ENCODE measurements around the gene TMEM31.

Gene TMEM31

GRCh38 chrX:103697687-103698086 is 13.0 kb upstream of the TMEM31 start:
- no peak overlapping the region for H3K4me3 Mint-ChIP-seq
- H3K9me3 Mint-ChIP-seq: no peaks in the 10 kb centered on the region
- no peaks in the 10 kb centered on the region for H3K36me3 Mint-ChIP-seq
- no peaks in the 10 kb centered on the region for H3K4me1 Mint-ChIP-seq
- H3K27me3 Mint-ChIP-seq: peaks cover 4% of the 10 kb centered on the region
- H3K27ac Mint-ChIP-seq: no peak overlapping the region

GRCh38 chrX:103699243-103699642 is 11.5 kb upstream of the TMEM31 start:
- Mint-ChIP-seq H3K36me3 (no peaks in the 10 kb centered on the region), H3K4me1 (no peaks in the 10 kb centered on the region), H3K9me3 (no peaks in the 10 kb centered on the region), H3K27ac (no peak overlapping the region), H3K4me3 (no peak overlapping the region), H3K27me3 (peaks cover 4% of the 10 kb centered on the region)

- H3K9me3 Mint-ChIP-seq: no peaks in the 10 kb centered on the region
- peaks cover 2% of the 10 kb centered on the region for H3K27me3 Mint-ChIP-seq
- no peaks in the 10 kb centered on the region for H3K36me3 Mint-ChIP-seq
- no peaks in the 10 kb centered on the region for H3K4me1 Mint-ChIP-seq
- no peak overlapping the region for H3K4me3 Mint-ChIP-seq
- no peak overlapping the region for H3K27ac Mint-ChIP-seq
Measured at GRCh38 chrX:103704863-103705262, 5.8 kb upstream of the TMEM31 start.

- no peaks in the 10 kb centered on the region for H3K9me3 Mint-ChIP-seq
- no peaks in the 10 kb centered on the region for H3K27me3 Mint-ChIP-seq
- H3K36me3 Mint-ChIP-seq: no peaks in the 10 kb centered on the region
- H3K4me3 Mint-ChIP-seq: no peak overlapping the region
- no peaks in the 10 kb centered on the region for H3K4me1 Mint-ChIP-seq
- no peak overlapping the region for H3K27ac Mint-ChIP-seq
Measured at GRCh38 chrX:103716962-103717361, 6.3 kb downstream of the TMEM31 start.

GRCh38 chrX:103718120-103718519 is 7.4 kb downstream of the TMEM31 start:
- H3K36me3 Mint-ChIP-seq: no peaks in the 10 kb centered on the region
- no peaks in the 10 kb centered on the region for H3K27me3 Mint-ChIP-seq
- no peak overlapping the region for H3K27ac Mint-ChIP-seq
- H3K9me3 Mint-ChIP-seq: no peaks in the 10 kb centered on the region
- H3K4me3 Mint-ChIP-seq: no peak overlapping the region
- H3K4me1 Mint-ChIP-seq: no peaks in the 10 kb centered on the region

- H3K27me3 Mint-ChIP-seq: no peaks in the 10 kb centered on the region
- H3K9me3 Mint-ChIP-seq: no peaks in the 10 kb centered on the region
- no peak overlapping the region for H3K4me3 Mint-ChIP-seq
- H3K4me1 Mint-ChIP-seq: no peaks in the 10 kb centered on the region
- H3K27ac Mint-ChIP-seq: no peak overlapping the region
- no peaks in the 10 kb centered on the region for H3K36me3 Mint-ChIP-seq
Measured at GRCh38 chrX:103722505-103722904, 11.8 kb downstream of the TMEM31 start.

GRCh38 chrX:103726477-103726876 is 15.8 kb downstream of the TMEM31 start:
- Mint-ChIP-seq H3K4me1 (peaks cover 5% of the 10 kb centered on the region), H3K4me3 (no peak overlapping the region), H3K27ac (no peak overlapping the region), H3K27me3 (no peaks in the 10 kb centered on the region), H3K36me3 (no peaks in the 10 kb centered on the region), H3K9me3 (no peaks in the 10 kb centered on the region)

- H3K9me3 Mint-ChIP-seq: no peaks in the 10 kb centered on the region
- no peak overlapping the region for H3K4me3 Mint-ChIP-seq
- H3K4me1 Mint-ChIP-seq: peaks cover 5% of the 10 kb centered on the region
- no peaks in the 10 kb centered on the region for H3K36me3 Mint-ChIP-seq
- no peak overlapping the region for H3K27ac Mint-ChIP-seq
- H3K27me3 Mint-ChIP-seq: no peaks in the 10 kb centered on the region
Measured at GRCh38 chrX:103727115-103727514, 16.4 kb downstream of the TMEM31 start.

GRCh38 chrX:103729015-103729414 is 18.3 kb downstream of the TMEM31 start:
- H3K4me3 Mint-ChIP-seq: no peak overlapping the region
- H3K9me3 Mint-ChIP-seq: no peaks in the 10 kb centered on the region
- H3K27ac Mint-ChIP-seq: no peak overlapping the region
- H3K4me1 Mint-ChIP-seq: peaks cover 5% of the 10 kb centered on the region
- no peaks in the 10 kb centered on the region for H3K36me3 Mint-ChIP-seq
- peaks cover 2% of the 10 kb centered on the region for H3K27me3 Mint-ChIP-seq

- peaks cover 5% of the 10 kb centered on the region for H3K4me1 Mint-ChIP-seq
- no peaks in the 10 kb centered on the region for H3K9me3 Mint-ChIP-seq
- no peak overlapping the region for H3K4me3 Mint-ChIP-seq
- no peaks in the 10 kb centered on the region for H3K36me3 Mint-ChIP-seq
- H3K27me3 Mint-ChIP-seq: peaks cover 2% of the 10 kb centered on the region
- no peak overlapping the region for H3K27ac Mint-ChIP-seq
Measured at GRCh38 chrX:103730147-103730795, 19.6 kb downstream of the TMEM31 start.

- Mint-ChIP-seq H3K27me3 (peaks cover 2% of the 10 kb centered on the region), H3K27ac (no peak overlapping the region), H3K36me3 (no peaks in the 10 kb centered on the region), H3K9me3 (no peaks in the 10 kb centered on the region), H3K4me1 (peaks cover 5% of the 10 kb centered on the region), H3K4me3 (no peak overlapping the region)
Measured at GRCh38 chrX:103730796-103731493, 20.2 kb downstream of the TMEM31 start.

GRCh38 chrX:103733017-103733416 is 22.3 kb downstream of the TMEM31 start:
- Mint-ChIP-seq H3K27me3 (peaks cover 2% of the 10 kb centered on the region), H3K36me3 (no peaks in the 10 kb centered on the region), H3K4me3 (no peak overlapping the region), H3K27ac (no peak overlapping the region), H3K4me1 (peaks cover 5% of the 10 kb centered on the region), H3K9me3 (no peaks in the 10 kb centered on the region)

GRCh38 chrX:103734125-103734760 is 23.5 kb downstream of the TMEM31 start:
- H3K9me3 Mint-ChIP-seq: no peaks in the 10 kb centered on the region
- no peak overlapping the region for H3K4me3 Mint-ChIP-seq
- H3K27ac Mint-ChIP-seq: no peak overlapping the region
- H3K4me1 Mint-ChIP-seq: peaks cover 5% of the 10 kb centered on the region
- peaks cover 2% of the 10 kb centered on the region for H3K27me3 Mint-ChIP-seq
- no peaks in the 10 kb centered on the region for H3K36me3 Mint-ChIP-seq

- H3K27me3 Mint-ChIP-seq: peaks cover 2% of the 10 kb centered on the region
- no peak overlapping the region for H3K27ac Mint-ChIP-seq
- H3K4me1 Mint-ChIP-seq: no peaks in the 10 kb centered on the region
- H3K9me3 Mint-ChIP-seq: no peaks in the 10 kb centered on the region
- no peaks in the 10 kb centered on the region for H3K36me3 Mint-ChIP-seq
- H3K4me3 Mint-ChIP-seq: no peak overlapping the region
Measured at GRCh38 chrX:103737696-103738095, 27.0 kb downstream of the TMEM31 start.

GRCh38 chrX:103739421-103739820 is 28.7 kb downstream of the TMEM31 start:
- H3K4me1 Mint-ChIP-seq: no peaks in the 10 kb centered on the region
- H3K9me3 Mint-ChIP-seq: no peaks in the 10 kb centered on the region
- H3K27me3 Mint-ChIP-seq: no peaks in the 10 kb centered on the region
- H3K36me3 Mint-ChIP-seq: no peaks in the 10 kb centered on the region
- H3K27ac Mint-ChIP-seq: no peak overlapping the region
- H3K4me3 Mint-ChIP-seq: no peak overlapping the region

- Mint-ChIP-seq H3K27me3 (no peaks in the 10 kb centered on the region), H3K4me3 (no peak overlapping the region), H3K4me1 (no peaks in the 10 kb centered on the region), H3K36me3 (no peaks in the 10 kb centered on the region), H3K27ac (no peak overlapping the region), H3K9me3 (no peaks in the 10 kb centered on the region)
Measured at GRCh38 chrX:103741879-103742278, 31.2 kb downstream of the TMEM31 start.
